Breast epithelium (tissue), 3 donors: ENCODE data around the gene RFC2.

ENCODE experiments used
- POLR2A ChIP-seq: fragments of 450-650 bp; IDR thresholded peaks from one replicate; pipeline ENCODE4 v1.6.1; 2016; ENCODE audit warnings: antibody characterized with exemption, mild to moderate bottlenecking, moderate library complexity
- TF ChIP-seq, protein P1 (sequence below), 3 donors: fragments of 450-650 bp; IDR thresholded peaks; one replicate each; pipeline ENCODE4 v1.5.1; 2016 to 2017; ENCODE audit warnings: antibody characterized with exemption in 3 of 3, mild to moderate bottlenecking in 3 of 3, moderate library complexity in 3 of 3

- TF ChIP-seq POLR2A, result no peak
- TF ChIP-seq, protein P1, sequence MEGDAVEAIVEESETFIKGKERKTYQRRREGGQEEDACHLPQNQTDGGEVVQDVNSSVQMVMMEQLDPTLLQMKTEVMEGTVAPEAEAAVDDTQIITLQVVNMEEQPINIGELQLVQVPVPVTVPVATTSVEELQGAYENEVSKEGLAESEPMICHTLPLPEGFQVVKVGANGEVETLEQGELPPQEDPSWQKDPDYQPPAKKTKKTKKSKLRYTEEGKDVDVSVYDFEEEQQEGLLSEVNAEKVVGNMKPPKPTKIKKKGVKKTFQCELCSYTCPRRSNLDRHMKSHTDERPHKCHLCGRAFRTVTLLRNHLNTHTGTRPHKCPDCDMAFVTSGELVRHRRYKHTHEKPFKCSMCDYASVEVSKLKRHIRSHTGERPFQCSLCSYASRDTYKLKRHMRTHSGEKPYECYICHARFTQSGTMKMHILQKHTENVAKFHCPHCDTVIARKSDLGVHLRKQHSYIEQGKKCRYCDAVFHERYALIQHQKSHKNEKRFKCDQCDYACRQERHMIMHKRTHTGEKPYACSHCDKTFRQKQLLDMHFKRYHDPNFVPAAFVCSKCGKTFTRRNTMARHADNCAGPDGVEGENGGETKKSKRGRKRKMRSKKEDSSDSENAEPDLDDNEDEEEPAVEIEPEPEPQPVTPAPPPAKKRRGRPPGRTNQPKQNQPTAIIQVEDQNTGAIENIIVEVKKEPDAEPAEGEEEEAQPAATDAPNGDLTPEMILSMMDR (IDR thresholded peaks at IDR 0.05), result no peak
Measured at GRCh38 chr7:74183142-74183541, 71.1 kb downstream of the RFC2 start.
